Mesenchymal stem cell (in vitro differentiated cells and primary cell): ENCODE results near the gene LRRC28.
A peak's percentile ranks its signal among the peaks of the same experiment; 100 is the strongest.
"Not testable (repeated sequence)": the region's sequence is repeated elsewhere in the genome, so short reads cannot be mapped to it uniquely, and the experiment has no call there.

Experiments used
- DNase-seq: peaks from one replicate; pipeline ENCODE4 v3.0.0-alpha.2; 2013
- H2AFZ ChIP-seq: one replicate; pipeline ENCODE4 v1.6.1; 2013; ENCODE audit warnings: low read depth, mild to moderate bottlenecking, control low read depth, inconsistent platforms, low read length, moderate library complexity
- H2AK5ac ChIP-seq: 2 replicates; pipeline ENCODE4 v1.6.1; 2013; ENCODE audit warnings: low read length, moderate library complexity, mild to moderate bottlenecking, inconsistent platforms; ENCODE audit not compliant: severe bottlenecking
- H2BK120ac ChIP-seq: one replicate; pipeline ENCODE4 v1.6.1; 2013; ENCODE audit warnings: low read depth, mild to moderate bottlenecking, inconsistent platforms, low read length, moderate library complexity
- H2BK12ac ChIP-seq, 2 experiments: one replicate each; pipeline ENCODE4 v1.6.1; 2013; ENCODE audit warnings: inconsistent platforms in 2 of 2, low read length in 2 of 2, mild to moderate bottlenecking in 2 of 2, moderate library complexity in 2 of 2, control low read depth in 1 of 2
- H2BK15ac ChIP-seq: one replicate; pipeline ENCODE4 v1.6.1; 2013; ENCODE audit warnings: mild to moderate bottlenecking, low read depth, inconsistent platforms; ENCODE audit not compliant: poor library complexity, severe bottlenecking
- H2BK5ac ChIP-seq: 2 replicates; pipeline ENCODE4 v1.6.1; 2013; ENCODE audit warnings: low read depth, mild to moderate bottlenecking, low read length, control low read depth, inconsistent platforms; ENCODE audit not compliant: poor library complexity, severe bottlenecking
- H3K14ac ChIP-seq, 2 experiments: one replicate each; pipeline ENCODE4 v1.6.1; 2013; ENCODE audit warnings: inconsistent platforms in 2 of 2, low read length in 2 of 2, control low read depth in 1 of 2, mild to moderate bottlenecking in 1 of 2, moderate library complexity in 1 of 2
- H3K18ac ChIP-seq, 2 experiments: one replicate each; pipeline ENCODE4 v1.6.1; 2013; ENCODE audit warnings: inconsistent platforms in 2 of 2, low read length in 2 of 2, control low read depth in 1 of 2, low read depth in 1 of 2, mild to moderate bottlenecking in 1 of 2
- H3K23ac ChIP-seq, 2 experiments: one replicate each; pipeline ENCODE4 v1.6.1; 2013; ENCODE audit warnings: inconsistent platforms in 2 of 2, low read length in 2 of 2, mild to moderate bottlenecking in 2 of 2, moderate library complexity in 2 of 2, control low read depth in 1 of 2
- H3K27ac ChIP-seq: 2 replicates; pipeline ENCODE4 v1.5.1; 2013; ENCODE audit warnings: mild to moderate bottlenecking, moderate library complexity, low read length, control low read depth, inconsistent platforms; ENCODE audit not compliant: poor library complexity, severe bottlenecking
- H3K27me3 ChIP-seq, 2 experiments: 2 replicates each; pipeline versions ENCODE4 v1.6.1 to v1.7.0; 2013; ENCODE audit warnings: low read length in 2 of 2, mild to moderate bottlenecking in 2 of 2, moderate library complexity in 2 of 2, control low read depth in 1 of 2, inconsistent platforms in 1 of 2; ENCODE audit not compliant: control insufficient read depth in 1 of 2, insufficient read depth in 1 of 2
- H3K36me3 ChIP-seq, 2 experiments: 2 replicates each; pipeline versions ENCODE4 v1.6.1 to v1.7.0; 2013; ENCODE audit warnings: low read length in 2 of 2, control low read depth in 1 of 2, inconsistent platforms in 1 of 2, low read depth in 1 of 2, mild to moderate bottlenecking in 1 of 2; ENCODE audit not compliant: insufficient read depth in 2 of 2, control insufficient read depth in 1 of 2
- H3K4ac ChIP-seq, 2 experiments: one replicate each; pipeline ENCODE4 v1.6.1; 2013; ENCODE audit warnings: inconsistent platforms in 2 of 2, low read length in 2 of 2, mild to moderate bottlenecking in 2 of 2, moderate library complexity in 2 of 2, control low read depth in 1 of 2, low read depth in 1 of 2
- H3K4me1 ChIP-seq: 2 replicates; pipeline ENCODE4 v1.6.1; 2013; ENCODE audit warnings: low read depth, low read length, control low read depth; ENCODE audit not compliant: control insufficient read depth, insufficient read depth
- H3K4me2 ChIP-seq: 2 replicates; pipeline ENCODE4 v1.6.1; 2013; ENCODE audit warnings: low read length, mild to moderate bottlenecking, inconsistent platforms; ENCODE audit not compliant: poor library complexity, severe bottlenecking
- H3K4me3 ChIP-seq, 2 experiments: 2 replicates each; pipeline versions ENCODE4 v1.5.1 to v1.7.0; 2013; ENCODE audit warnings: low read length in 2 of 2, mild to moderate bottlenecking in 2 of 2, control low read depth in 1 of 2, low read depth in 1 of 2; ENCODE audit not compliant: insufficient read depth in 1 of 2
- H3K79me1 ChIP-seq: replicated peaks from 2 replicates; pipeline ENCODE4 v1.6.1; 2013; ENCODE audit warnings: mild to moderate bottlenecking, control low read depth, low read length, inconsistent platforms; ENCODE audit not compliant: poor library complexity, severe bottlenecking
- H3K9ac ChIP-seq: 2 replicates; pipeline ENCODE4 v1.7.0; 2013; ENCODE audit warnings: mild to moderate bottlenecking, low read length, moderate library complexity
- H3K9me3 ChIP-seq: 2 replicates; pipeline ENCODE4 v1.7.0; 2013; ENCODE audit warnings: mild to moderate bottlenecking, low read length; ENCODE audit not compliant: control insufficient read depth
- H4K8ac ChIP-seq: one replicate; pipeline ENCODE4 v1.6.1; 2013; ENCODE audit warnings: inconsistent platforms, mild to moderate bottlenecking, low read length, moderate library complexity
- H4K91ac ChIP-seq: one replicate; pipeline ENCODE4 v1.6.1; 2013; ENCODE audit warnings: mild to moderate bottlenecking, low read length, inconsistent platforms
- whole genome bisulfite sequencing: methylation state at CpG from one replicate; pipeline ENCODE4 v1.1.7; 2013; ENCODE audit warnings: mixed read lengths; 5-methylcytosine and 5-hydroxymethylcytosine counted together

LRRC28 gene

GRCh38 chr15:99232740-99233139, 18.5 kb upstream of the LRRC28 start:
- H2BK5ac ChIP-seq = no peak overlapping the region
- H4K8ac ChIP-seq = no peak overlapping the region
- no peak for DNase-seq
- H3K27ac ChIP-seq = no peak overlapping the region
- H3K14ac ChIP-seq = no peak overlapping the region
- no peaks in the 10 kb centered on the region for H3K4me1 ChIP-seq
- no peak overlapping the region for H3K9ac ChIP-seq
- H3K36me3 ChIP-seq = peaks cover 4 to 26% of the 10 kb centered on the region in 2 experiments
- no peaks in the 10 kb centered on the region for H3K9me3 ChIP-seq
- H3K18ac ChIP-seq = no peak overlapping the region
- 100% methylated on average over 1 of the region's 2 CpGs for WGBS
- no peak overlapping the region for H2BK15ac ChIP-seq
- no peak overlapping the region for H3K4ac ChIP-seq
- no peak overlapping the region for H2BK120ac ChIP-seq
- H3K79me1 ChIP-seq = peaks cover 11% of the 10 kb centered on the region
- H2BK12ac ChIP-seq = no peak overlapping the region
- H3K27me3 ChIP-seq = no peaks in the 10 kb centered on the region
- H3K4me3 ChIP-seq = no peak overlapping the region
- no peak overlapping the region for H2AK5ac ChIP-seq
- H2AFZ ChIP-seq = no peak overlapping the region
- H4K91ac ChIP-seq = no peak overlapping the region
- H3K23ac ChIP-seq = no peak overlapping the region
- H3K4me2 ChIP-seq = no peak overlapping the region

- not testable (repeated sequence) for H3K27ac ChIP-seq, H3K4me1 ChIP-seq, H2AK5ac ChIP-seq, H3K14ac ChIP-seq, H4K8ac ChIP-seq, H3K4me2 ChIP-seq, H2AFZ ChIP-seq, H3K9ac ChIP-seq, H2BK12ac ChIP-seq, H2BK15ac ChIP-seq, H3K18ac ChIP-seq, H3K27me3 ChIP-seq, H2BK120ac ChIP-seq, H3K4me3 ChIP-seq, H2BK5ac ChIP-seq, DNase-seq, H3K23ac ChIP-seq, H3K9me3 ChIP-seq, H3K4ac ChIP-seq, H4K91ac ChIP-seq
- peaks cover 11% of the 10 kb centered on the region for H3K79me1 ChIP-seq
- H3K36me3 ChIP-seq = peaks cover 2 to 28% of the 10 kb centered on the region in 2 experiments
- WGBS = 98% methylated on average over 6 of the region's 6 CpGs
Observed at GRCh38 chr15:99234160-99234559, 17.1 kb upstream of the LRRC28 start.

- Histone ChIP-seq H4K91ac (no peak overlapping the region), H3K18ac (no peak overlapping the region), H3K79me1 (peaks cover 20% of the 10 kb centered on the region), H2BK120ac (no peak overlapping the region), H2BK5ac (no peak overlapping the region), H3K4me2 (no peak overlapping the region), H2AFZ (no peak overlapping the region), H2BK12ac (no peak overlapping the region), H3K23ac (no peak overlapping the region), H3K4me3 (no peak overlapping the region), H3K9me3 (no peaks in the 10 kb centered on the region), H2AK5ac (no peak overlapping the region), H3K4ac (no peak overlapping the region), H2BK15ac (no peak overlapping the region), H3K27me3 (no peaks in the 10 kb centered on the region), H3K4me1 (no peaks in the 10 kb centered on the region), H3K27ac (no peak overlapping the region), H3K14ac (no peak overlapping the region), H3K36me3 (peaks cover 13 to 38% of the 10 kb centered on the region in 2 experiments), H3K9ac (no peak overlapping the region), H4K8ac (no peak overlapping the region)
- DNase-seq = no peak
- 89% methylated on average over 3 of the region's 3 CpGs for WGBS
Observed at GRCh38 chr15:99238849-99239248, 12.4 kb upstream of the LRRC28 start.

- no peak overlapping the region for H3K4me3 ChIP-seq
- H2BK120ac ChIP-seq = no peak overlapping the region
- H2AK5ac ChIP-seq = no peak overlapping the region
- H2BK5ac ChIP-seq = no peak overlapping the region
- no peak overlapping the region for H3K4ac ChIP-seq
- no peak overlapping the region for H3K9ac ChIP-seq
- no peak overlapping the region for H3K23ac ChIP-seq
- H3K9me3 ChIP-seq = no peaks in the 10 kb centered on the region
- H2BK15ac ChIP-seq = no peak overlapping the region
- H3K79me1 ChIP-seq = peaks cover 20% of the 10 kb centered on the region
- no peak overlapping the region for H4K8ac ChIP-seq
- 90% methylated on average over 1 of the region's 1 CpG for WGBS
- no peak overlapping the region for H3K27ac ChIP-seq
- peaks cover 13 to 45% of the 10 kb centered on the region in 2 experiments for H3K36me3 ChIP-seq
- H2BK12ac ChIP-seq = no peak overlapping the region
- no peak overlapping the region for H4K91ac ChIP-seq
- no peaks in the 10 kb centered on the region for H3K4me1 ChIP-seq
- DNase-seq = peak; percentile 36
- H3K4me2 ChIP-seq = no peak overlapping the region
- H2AFZ ChIP-seq = no peak overlapping the region
- H3K27me3 ChIP-seq = no peaks in the 10 kb centered on the region
- H3K14ac ChIP-seq = no peak overlapping the region
- no peak overlapping the region for H3K18ac ChIP-seq
Observed at GRCh38 chr15:99239545-99240198, 11.6 kb upstream of the LRRC28 start.
